Progenitor cell of endocrine pancreas (in vitro differentiated cells): Measurements from ENCODE around the gene NPHP1. TPM values are rescaled to one million over a fixed set of nuclear protein-coding genes. Genes with fewer than 3 reads are reported as not detected.

Experiments used
- microRNA-seq: library from miRNA; unstranded; fragments of <30 nt; microRNA quantifications from one replicate; pipeline ENCODE4 v1.1.0, GENCODE V29; 2020; ENCODE audit warnings: borderline number of aligned reads; ENCODE audit not compliant: unreplicated experiment
- total RNA-seq: library from RNA; stranded (reverse); gene quantifications from 2 replicates; pipeline ENCODE4 v1.2.1, GENCODE V29; 2021

Gene NPHP1
- total RNA-seq, 1 donor from 2014 or later, result 13.5 TPM

Small RNA genes within 50 kb of the gene (microRNA-seq; reads per million reads assigned to microRNA genes)
- not detected for gene MIR4436B1

Other genes with a start within 250 kb of the NPHP1 start
- gene MALL, start 89.2 kb downstream of the NPHP1 start, total RNA-seq, result 6.9 TPM in 2 replicates
- 6.2 and 7.5 TPM in 2 replicates for gene MTLN, start 7.5 kb upstream of the NPHP1 start, total RNA-seq